ENCODE results near the gene SLC30A2.

SLC30A2 gene

GRCh38 chr1:26020941-26021646 lies 24.8 kb downstream of the SLC30A2 start:
- no peak for DNase-seq

GRCh38 chr1:26020330-26020768 lies 25.6 kb downstream of the SLC30A2 start:
- no peak for DNase-seq

- DNase-seq, result no peak
These were observed 26.1 kb downstream of the SLC30A2 start for GRCh38 chr1:26019641-26020315.

DNA sequence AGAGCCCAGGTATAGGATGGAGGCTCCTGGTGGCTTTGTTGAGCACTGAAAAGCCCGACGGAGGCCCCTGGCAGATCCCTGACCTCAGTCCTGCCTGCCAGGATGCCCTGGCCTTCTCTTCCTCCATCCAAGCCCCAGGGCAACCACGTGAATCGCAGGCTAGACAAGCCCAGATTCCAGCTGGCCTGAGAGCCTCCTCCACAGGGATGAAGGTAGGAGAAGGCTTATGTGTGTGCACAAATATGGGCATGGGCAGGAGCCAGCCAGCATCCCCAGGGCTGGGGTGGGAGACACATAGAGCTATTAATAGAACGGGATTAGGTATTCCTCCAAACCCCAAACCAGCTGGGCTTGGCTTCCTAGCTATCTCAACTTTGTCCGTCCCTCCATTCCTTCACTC lies 28.3 kb downstream of the SLC30A2 start:
- DNase-seq, result no peak

GRCh38 chr1:26016953-26017545 lies 28.9 kb downstream of the SLC30A2 start:
- no peak for DNase-seq

GRCh38 chr1:26016258-26016952 lies 29.5 kb downstream of the SLC30A2 start:
- no peak for DNase-seq

GRCh38 chr1:26015358-26015757 lies 30.6 kb downstream of the SLC30A2 start:
- no peak for DNase-seq

- no peak for DNase-seq
These were observed 31.7 kb downstream of the SLC30A2 start for GRCh38 chr1:26014179-26014578.

GRCh38 chr1:26012864-26013263 lies 33.1 kb downstream of the SLC30A2 start:
- no peak for DNase-seq

GRCh38 chr1:26010825-26011224 lies 35.1 kb downstream of the SLC30A2 start:
- DNase-seq, result no peak

- no peak for DNase-seq
These were observed 36.0 kb downstream of the SLC30A2 start for GRCh38 chr1:26009796-26010447.

DNA sequence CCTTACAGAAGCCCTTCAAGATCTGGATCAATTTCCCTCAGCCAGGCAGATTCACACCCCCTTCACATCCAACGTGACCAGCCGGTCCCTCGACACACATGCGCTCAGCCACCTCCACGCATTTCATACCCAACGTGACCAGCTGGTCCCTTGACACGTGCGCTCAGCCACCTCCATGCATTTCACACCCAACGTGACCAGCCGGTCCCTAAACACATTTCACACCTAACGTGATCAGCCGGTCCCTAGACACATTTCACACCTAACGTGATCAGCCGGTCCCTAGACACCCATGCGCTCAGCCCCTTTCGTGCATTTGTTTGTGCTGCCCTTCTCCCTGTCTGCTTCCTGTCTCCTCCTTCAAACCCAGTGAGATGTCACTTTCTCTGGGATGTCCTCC lies 39.2 kb downstream of the SLC30A2 start:
- DNase-seq, result no peak

DNA sequence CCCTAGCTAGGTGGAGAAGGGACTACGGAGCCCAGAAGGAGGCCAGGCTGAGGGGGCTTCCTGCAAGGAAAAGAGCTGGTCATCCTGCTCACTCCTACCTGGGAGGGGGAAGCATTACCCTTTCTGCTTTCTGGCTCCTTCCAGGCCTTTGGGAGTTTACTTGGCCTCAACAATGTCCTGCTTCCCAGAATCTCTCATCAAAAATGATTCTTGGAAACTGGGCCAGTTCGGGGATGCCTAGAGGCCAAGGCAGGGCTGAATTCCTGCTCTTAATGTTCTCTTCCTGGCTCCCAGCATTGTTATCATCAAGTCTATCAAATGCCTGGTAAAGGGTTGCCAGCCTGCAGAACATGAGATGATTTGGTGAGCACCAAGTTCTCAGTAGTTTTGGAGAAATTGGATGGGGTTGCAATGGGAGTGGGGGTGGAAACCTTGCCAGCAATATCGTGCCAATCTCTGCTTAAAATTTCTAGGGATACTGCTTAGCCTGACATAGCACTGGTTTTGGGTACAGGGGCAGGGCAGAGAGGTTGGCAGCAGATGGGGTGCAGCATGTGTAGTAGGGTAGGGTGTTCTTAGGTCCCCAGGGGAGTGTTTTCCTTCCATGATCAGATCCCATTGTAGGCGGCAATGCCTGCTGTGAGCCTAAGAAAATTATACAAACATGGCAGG lies 40.3 kb downstream of the SLC30A2 start:
- no peak for DNase-seq

DNA sequence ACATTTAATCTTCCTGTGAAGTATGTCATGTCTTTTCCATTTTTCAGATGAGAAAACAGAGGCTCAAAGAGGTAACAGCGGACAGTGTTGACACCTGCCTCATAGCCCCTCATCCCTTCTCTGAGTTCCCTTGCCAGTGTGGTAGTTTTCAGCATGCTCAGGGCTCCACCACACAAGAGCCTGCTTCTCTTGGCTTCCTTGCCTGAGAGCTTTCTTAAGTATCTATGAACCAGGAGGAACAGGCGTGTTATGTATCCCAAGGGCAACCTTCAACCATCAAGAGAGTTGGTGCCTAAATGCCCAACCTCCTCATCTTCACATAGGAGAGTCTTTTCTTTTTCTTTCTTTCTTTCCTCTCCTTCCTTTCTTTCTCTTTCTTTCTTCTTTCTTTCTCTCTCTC lies 42.2 kb downstream of the SLC30A2 start:
- no peak for DNase-seq

- no peak for DNase-seq
These were observed 42.7 kb downstream of the SLC30A2 start for GRCh38 chr1:26003262-26003661.

DNA sequence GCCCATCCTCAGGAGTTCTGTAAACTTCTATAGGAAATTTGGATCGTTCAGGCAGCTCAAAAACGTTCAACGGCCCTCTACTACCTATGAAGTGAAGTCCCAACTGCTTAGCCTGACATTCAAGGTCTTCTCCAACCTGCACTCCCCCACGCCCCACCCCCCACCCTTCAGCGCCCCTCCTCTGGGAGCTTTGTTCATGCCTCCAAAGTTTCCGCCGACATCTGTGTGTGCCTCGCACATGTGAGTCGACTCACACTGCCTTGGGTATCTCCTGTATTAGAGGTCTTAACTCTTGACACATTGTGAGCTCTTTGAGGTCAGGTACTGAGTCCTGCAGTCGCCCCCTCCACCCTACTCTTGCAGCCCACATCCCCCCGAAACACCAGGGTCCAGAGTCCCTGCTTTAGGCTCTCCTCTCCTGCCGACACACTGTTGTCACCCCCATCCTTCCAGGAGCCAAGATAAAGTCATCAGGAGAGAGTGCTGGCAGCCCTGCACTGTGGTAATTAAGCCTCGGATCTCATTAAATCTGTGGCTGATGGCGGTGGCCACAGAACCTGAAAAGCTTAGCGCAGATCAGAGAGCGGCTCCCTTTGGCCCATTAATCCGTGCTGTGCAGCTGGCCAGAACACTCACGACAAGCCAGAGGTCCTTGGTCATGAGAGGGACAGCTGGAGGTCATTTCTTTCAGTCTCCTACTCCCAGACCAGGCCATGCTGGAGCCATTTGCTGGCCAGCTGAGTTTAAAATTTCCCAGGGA lies 46.7 kb downstream of the SLC30A2 start:
- no peak for DNase-seq

GRCh38 chr1:25997828-25998761 lies 47.8 kb downstream of the SLC30A2 start, which contains the start of gene PAFAH2:
Gene PAFAH2 (minus strand): TSS chr1:25998063. CDS start chr1:25990816, 7,247 bp downstream.
- peak; percentile 82 for DNase-seq

GRCh38 chr1:25996966-25997827 lies 48.7 kb downstream of the SLC30A2 start:
- DNase-seq, result no peak
